ENCODE measurements around the gene ABLIM3.

The ABLIM3 gene

DNA sequence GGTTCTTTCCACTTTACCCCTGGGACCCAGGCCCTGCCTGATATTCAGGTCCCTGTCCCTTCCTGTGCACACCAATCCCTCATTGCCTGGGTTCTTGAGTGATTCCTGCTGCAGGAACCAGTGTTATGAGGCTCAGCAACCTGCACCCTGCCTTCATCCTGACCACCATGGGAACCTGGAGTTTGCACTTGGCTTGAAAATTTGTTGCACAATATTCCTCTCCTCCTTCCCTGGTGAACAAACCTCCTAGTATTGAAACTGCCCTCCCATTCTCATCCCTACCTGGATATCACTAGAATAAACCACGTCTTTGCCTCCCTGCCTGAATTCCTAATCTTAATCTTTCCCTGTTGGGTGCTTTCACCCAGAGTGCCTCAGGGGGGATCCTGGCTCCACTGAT, 78.3 kb downstream of the ABLIM3 start:
- no peak for DNase-seq (ENCODE audit: low spot score)

DNA sequence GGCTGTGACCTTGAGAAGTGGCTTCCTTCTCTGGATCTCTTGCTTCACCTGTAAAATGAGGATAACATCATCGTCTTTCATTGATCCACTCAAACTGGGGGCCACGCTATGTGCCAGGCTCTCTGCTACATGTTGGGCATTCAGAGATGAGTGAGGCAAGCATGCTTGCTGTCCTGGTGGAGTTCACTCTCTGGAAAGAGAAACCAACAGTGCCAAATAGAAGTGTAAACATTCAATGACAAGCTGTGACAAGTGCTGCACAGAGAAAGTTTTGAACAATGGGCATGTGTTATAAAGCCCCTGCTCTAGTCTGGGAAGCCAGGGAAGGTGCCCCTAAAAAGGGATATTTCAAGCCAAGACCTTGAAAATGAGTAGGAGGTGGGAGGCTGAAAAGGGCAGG, 79.5 kb downstream of the ABLIM3 start:
- DNase-seq (ENCODE audit: low spot score): no peak

DNA sequence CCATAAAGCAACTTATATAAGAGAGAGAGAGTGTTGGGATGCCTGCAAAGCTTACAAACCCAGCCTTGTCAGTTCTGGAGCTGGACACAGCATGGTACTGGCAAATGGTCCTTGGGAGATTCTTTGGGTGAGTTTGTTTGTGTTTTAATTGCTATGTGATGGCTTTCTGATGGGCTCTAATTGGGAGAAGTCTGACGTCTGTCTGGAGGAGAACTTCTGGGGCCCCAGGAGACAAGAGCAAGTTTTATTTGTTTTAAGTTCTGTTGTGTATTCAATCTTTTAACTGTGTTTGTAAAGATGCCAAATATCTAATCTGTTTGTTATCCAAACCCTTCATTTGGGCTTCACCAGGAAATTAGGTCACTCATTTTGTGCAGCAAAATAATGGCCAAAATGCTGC, 80.0 kb downstream of the ABLIM3 start:
- DNase-seq (ENCODE audit: low spot score): no peak

DNA sequence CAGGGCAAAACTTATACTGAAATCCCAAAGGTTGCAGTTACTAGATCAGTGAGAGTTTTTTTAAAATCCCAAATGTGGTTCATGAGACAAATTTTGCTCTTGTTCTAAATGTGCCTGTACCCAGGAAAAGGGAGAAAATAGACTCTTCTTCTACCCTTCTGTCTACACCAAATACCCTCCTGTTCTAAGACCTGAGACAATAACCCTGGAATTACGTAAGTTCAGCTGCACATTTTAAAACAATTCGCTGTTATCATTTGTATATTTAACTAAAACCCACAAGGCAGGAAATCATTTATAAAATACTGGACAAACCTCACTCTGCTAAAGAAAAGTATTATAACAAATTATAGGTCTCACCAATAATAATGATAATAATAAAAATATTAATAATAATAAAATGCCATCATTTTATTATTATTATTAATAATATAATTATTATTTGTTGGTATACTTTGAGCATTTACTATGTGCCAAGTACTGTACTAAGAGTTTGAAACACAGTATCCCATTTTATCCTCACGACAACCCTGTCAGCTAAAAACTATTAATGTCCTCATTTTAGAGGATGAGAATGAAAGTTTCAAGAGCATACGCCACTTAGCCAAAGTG, 80.5 kb downstream of the ABLIM3 start:
- DNase-seq (ENCODE audit: low spot score): no peak

DNA sequence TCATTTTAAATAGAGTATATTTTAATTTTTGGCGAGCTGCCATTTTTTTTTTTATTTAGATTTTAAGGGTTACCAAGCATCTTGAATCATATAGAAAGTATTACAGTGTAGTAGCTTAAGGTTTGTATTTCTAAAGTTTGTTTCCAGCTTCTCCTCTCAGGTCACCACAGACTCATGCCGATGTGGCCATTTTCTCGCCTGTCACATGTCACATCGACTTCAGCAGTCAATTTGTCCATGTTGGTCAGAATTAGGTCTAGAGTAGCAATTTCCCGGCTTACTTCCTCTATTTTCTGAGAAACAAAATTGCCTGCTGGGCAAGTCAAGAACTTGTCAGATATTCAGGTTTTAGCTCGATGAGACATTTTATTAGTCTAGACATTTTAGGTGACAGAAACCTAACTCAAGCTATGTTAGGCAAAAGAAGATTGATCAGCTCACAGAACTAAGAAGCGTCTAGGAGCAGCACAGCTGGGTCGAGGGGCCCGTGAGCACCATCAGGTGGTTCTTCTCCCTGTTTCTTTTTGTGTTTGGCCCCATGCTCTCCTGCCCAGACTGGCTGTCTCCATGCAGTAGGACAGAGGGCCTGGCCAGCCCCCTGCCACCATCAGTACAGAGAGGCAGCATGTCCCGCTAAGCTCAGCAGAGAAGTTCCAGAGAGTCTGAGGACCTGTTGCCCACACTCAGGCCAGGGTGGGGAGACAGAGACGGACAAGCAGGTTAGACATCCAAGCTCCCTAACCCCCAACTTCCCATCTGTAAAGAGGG, 82.0 kb downstream of the ABLIM3 start:
- no peak for DNase-seq (ENCODE audit: low spot score)

DNA sequence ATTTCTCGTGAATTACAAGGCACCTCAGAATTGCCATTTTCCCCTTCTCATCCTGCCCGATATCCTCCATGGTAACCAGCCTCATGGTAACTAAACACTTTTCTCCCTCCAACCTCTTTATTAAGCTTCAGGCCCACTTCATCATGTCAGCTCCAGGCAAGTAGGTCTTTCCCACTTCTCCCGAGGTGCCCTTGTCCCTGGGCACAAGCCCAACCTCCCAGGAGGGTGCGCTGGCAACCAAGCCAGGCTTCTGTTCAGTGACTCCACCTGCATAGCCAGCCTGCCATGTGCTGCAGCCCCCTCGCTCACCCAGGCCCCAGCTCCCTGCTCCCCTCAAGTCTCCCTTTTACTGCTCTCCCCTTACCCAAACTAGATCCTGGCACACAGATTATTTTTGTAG, 83.0 kb downstream of the ABLIM3 start:
- DNase-seq (ENCODE audit: low spot score): no peak

DNA sequence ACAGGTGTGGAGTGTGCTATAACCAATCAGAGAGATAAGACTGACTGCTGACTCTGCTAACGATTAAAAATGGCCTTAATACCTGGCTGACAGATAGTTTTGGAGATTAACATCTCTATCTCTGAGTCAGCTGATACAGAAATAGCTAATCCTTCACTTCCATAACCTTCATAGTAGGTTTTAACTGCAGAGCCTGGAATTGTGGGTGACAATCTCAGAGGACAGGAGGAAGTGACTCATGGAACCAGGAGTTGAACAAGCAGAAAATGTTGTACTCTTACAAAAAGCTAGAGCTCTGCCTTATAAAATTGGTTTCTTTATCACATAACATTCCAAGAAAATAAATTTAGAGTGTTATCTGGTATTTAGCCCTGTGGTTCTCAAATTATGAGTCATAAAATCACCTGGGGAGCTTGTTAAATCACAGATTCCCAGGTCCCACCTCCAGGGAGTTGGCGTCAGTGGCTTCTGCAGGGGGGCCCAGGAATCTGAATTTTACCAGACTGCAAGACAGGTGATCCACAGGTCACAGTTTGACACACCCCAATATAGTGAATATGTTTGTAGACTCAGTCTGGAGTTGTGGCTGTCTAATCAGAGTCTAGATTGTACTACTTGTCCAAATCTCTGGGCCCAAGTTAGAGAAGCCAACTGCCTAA, 86.0 kb downstream of the ABLIM3 start:
- peak; percentile 64 for DNase-seq (ENCODE audit: low spot score)

DNA sequence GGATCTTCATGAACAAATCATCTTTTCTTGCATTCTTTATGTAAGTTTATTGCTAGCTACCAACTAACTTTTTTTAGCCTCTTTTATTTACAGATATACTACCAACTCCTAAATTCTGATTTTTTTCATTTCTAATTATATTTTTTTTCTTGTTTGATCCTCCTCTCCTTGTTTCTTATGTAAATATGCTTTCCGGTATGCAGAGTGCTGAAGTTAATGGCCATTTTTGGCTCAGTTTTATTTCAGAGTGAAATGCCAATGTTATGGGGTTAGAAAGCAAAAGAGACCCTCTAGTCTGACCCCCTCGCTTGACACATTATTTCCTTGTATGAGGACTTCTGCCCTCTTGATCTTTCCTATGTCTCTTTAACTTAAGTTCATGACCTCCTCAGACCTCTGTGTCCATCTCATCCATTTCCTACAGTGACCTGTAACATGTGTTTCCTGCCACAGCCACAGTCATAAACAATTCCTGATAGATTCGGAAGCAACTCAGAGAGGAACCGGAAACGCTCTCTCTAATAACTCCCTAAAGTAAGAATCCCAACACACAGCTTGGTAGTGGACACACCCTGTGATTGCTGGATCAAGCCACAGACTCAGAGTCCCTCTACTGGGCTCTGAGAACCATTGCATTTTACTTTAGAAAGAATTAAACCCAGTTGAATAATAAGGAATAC, 87.5 kb downstream of the ABLIM3 start:
- peak; percentile 97 for DNase-seq (ENCODE audit: low spot score)

DNA sequence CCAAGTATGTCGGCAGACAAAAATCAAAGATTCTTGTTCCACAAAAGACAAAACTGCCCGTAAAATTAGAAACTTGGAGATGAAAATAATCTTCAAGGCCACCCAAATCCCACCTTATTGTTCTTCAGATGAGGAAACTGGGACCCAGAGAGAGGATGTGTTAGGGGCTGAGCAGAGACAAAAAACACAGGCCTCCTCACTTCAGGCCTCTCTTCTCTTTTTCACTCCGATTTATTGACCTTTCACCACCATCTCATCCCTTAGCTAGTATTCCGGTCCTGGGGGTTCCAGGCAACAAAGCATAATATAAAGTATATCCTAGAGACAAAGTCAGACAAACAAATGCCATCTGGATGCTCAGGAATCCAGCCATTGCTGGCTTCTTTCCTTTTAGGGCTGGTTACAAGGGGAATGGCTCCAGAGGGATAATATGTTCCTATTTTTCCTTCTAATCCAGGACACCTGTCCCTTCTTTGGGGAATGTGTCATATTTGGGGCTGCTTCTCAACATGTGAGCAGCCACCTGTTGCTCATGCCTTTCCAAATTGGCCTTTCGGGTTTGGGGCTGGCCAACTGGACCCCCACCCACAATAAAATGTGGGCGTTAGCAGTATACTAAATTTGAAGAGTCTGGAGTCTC, 88.1 kb downstream of the ABLIM3 start:
- no peak for DNase-seq (ENCODE audit: low spot score)

DNA sequence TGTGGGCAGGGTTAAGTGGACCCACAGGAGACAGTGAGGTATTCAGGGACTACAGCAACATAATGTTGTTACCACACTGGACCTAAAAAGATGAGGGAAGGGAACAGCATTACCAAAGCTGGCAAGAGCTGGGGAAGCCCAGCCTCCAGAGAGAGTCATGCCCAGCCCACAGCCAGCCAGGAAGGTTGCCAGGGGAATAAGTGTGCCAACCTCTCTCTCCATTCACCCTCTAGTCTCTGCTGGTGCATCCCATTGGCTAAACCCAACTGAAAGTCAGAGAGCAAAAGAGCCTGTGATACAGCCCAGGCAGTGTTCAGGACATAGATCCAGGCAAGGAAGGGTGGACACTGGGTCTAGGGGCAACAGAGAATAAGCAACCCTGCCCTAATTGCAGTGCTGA, 94.5 kb downstream of the ABLIM3 start:
- no peak for DNase-seq (ENCODE audit: low spot score)

DNA sequence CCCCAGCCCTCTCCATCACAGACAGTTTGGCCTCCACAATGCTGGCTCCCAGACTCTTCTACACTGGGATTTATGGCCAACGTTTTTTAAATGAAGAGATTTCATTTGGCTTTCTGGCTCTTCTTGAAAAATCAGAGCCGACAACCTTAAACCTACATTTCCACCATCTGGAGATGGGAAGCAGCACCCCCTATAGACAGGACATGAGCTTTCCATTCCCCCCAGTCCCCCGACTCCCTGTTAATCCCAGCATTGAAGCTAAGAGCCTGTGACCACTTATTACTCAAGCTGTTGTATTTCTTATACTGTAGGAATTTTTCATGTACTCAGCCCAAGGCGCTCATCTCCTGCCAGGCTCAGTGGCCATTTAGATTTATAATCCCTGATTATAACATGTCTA, 96.4 kb downstream of the ABLIM3 start:
- no peak for DNase-seq (ENCODE audit: low spot score)

DNA sequence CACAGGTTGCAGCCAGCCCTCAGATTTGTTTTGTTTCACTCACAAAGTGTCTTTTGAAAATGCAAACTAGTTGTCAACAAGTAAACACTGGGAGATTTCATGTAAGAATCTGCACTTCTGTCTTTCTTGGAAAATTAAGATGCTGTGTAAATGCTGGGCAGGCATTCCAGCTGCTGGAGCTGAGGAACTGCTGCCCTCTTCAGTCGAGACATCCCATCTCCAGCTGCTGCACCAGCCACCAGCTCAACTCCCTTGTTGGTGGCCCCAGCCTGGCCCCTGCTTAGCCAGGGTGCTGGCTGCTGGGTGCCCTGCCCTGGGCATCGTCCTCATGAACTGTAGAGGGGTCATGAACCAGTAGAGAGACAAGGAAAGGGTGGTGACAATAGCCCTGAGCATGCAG, 97.2 kb downstream of the ABLIM3 start:
- DNase-seq (ENCODE audit: low spot score): no peak

DNA sequence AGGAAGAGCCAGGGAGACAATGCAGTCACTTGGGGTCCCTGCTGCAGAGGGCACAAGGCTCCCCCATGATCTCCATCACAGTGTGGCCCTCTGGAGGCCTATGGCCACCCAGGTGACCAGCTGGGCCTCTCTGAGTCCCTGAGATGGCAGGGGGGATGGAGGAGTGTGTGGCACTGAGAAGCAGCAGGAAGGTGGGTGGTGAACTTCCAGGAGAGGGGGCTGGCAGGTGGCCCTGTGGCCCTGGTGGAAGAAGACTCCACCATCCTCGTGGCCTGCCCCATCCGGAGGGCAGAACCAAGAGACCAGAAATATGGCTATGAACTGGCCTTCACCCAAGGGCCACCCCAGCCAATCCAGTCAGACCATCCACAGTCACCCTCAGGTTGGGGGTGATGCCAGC, 98.6 kb downstream of the ABLIM3 start:
- DNase-seq (ENCODE audit: low spot score): no peak

DNA sequence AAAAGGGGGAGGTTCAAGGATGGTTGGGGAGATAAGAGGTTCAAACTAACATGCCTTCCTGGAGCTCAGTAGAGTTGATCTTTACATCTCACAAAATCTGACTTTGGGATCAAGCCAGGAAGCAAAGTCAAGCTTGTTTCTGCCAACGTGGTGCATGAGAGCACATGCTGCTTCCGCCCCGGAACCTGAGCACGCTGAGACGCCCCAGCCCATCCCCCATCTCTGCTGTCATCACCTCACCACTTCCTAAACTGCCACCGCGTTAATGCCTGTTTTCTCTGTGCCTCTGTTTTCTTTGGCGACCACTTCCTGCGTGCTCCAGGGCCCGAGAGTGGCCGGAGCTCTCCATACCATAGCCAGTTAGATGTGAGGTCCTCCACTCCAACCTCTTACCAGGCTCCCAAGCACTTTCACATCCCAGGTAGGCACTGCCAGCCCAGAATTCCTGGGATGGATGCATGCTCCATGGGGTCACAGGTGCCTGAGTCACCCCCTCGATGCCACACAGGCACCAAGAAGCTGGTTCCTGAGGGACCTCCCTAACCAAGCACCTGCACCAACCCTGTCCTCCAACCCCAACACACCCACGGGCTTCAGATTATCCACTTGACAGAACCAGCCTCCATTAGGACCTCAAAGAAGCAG, 99.2 kb downstream of the ABLIM3 start:
- DNase-seq (ENCODE audit: low spot score): no peak

DNA sequence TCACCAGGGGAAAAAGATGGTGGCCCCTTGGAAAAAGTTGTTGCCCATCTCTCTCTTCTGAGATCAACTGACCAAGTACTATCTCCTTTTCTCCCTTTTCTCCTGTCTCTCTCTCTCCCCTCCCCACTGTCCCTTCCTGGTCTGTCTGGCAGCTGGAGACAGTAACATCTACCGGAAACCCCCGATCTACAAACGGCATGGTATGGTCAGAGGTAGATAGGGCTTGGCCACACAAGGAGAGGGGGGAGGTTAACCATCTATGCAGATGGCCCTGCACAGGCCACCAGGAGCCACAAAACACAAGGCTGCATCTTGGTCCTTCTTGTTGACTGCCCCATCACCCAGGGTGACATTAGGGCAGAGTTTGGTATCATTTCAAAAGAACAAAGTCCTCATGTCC, 101.0 kb downstream of the ABLIM3 start:
- DNase-seq (ENCODE audit: low spot score): no peak

DNA sequence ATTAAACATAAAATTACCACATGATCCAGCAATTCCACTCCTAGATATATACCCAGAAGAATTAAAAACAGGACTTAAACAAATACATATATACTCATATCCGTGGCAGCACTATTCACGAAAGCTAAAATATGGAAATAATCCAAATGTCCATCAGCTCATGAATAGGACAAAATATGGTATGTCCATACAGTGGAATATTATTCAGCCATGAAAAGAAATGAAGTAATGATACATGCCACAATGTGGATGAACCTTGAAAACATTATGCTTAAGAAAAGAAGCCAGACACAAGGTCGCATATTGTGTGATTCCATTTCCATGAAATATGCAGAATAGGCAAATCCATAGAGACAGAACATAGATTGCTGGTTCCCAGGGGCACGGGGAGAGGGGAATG, 105.6 kb downstream of the ABLIM3 start:
- DNase-seq (ENCODE audit: low spot score): no peak

DNA sequence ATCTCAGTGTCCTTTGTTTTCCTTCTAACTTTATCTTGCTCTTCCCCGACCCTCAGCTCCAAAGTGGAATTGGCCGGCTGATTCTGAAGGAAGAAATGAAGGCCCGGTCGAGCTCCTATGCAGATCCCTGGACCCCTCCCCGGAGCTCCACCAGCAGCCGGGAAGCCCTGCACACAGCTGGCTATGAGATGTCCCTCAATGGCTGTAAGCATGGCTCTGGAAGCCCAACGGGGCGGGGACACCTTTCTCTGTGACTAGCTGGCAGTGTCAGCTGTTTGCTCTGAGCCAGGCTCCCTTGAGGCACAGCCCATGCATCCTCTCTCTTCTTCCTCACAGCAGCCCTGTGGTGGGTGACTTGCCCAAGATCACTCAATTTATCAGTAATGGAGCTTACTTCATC, 106.4 kb downstream of the ABLIM3 start:
- no peak for DNase-seq (ENCODE audit: low spot score)

DNA sequence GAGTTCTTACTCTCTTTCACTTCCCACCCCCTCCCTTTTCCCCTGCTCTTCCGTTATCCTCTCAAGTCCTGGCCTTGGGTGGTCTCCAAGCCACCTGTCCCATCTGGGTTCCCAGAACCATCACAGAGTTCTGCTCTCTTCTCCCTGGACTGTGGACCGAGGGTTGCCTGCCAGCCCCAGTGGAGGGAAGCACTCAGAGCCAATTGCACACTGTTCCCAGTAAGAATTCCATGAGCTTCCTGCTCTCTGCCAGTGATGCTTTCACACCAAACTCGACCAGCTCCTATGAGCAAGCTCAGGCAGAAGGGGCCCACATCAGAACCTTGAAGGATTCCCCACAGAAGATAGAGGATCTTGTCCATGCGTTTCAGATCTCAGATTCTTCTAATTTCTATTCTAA, 110.3 kb downstream of the ABLIM3 start:
- DNase-seq (ENCODE audit: low spot score): no peak

DNA sequence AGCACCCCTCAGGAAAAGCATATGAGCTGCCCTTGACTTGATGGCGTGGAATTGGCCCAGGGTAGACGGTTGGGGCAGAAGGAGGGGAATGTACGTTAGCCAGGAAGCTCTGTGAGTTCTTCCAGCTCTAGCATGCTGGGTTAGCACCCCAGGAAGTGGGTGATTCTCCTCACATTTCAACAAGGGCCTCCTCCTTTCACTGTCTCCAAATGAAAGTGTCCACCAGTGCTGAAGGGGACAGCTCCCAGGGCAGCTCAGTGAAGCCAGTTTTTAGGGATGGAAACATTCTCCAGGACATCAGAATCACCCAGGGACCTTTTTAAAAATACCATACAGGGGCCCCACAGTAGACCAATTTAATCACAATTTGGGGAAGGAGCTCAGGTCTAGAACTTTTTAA, 113.2 kb downstream of the ABLIM3 start:
- no peak for DNase-seq (ENCODE audit: low spot score)

DNA sequence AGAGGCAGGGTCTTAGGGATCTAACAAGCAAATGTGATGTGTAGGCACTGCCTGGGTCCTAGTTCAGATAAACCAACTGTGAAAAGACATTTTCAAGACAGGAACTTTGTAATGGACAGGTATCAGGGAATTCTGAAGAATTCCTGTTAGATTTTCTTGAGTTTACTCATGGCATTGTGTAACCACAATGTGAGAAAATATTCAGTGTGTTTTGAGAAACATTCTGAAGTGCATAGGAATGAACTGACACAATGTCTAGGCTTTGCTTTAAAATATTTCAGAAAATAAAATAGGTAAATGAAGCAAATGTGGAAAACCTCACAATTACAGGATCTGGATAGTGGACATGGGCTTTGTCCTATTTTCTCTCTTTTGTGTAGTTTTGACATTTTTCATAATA, 115.2 kb downstream of the ABLIM3 start:
- no peak for DNase-seq (ENCODE audit: low spot score)

DNA sequence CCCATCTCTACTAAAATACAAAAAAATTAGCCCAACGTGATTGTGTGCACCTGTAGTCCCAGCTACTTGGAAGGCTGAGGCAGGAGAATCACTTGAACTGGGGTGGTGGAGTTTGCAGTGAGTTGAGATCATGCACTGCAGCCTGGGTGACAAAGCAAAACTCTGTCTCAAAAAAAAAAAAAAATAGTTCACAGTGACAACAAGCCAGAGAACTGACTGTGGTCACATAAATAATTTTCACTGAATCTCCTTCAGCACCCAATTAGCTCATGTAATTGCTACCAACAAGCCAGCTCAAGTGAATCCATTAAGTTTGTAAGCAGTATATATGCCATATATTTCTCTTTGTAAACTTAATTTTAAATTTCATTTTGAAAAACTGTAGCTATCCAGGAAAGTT, 115.8 kb downstream of the ABLIM3 start:
- DNase-seq (ENCODE audit: low spot score): no peak
